SK-N-SH (cell line): ENCODE data around the gene CD160. TPM values are rescaled to one million over a fixed set of nuclear protein-coding genes. Genes with fewer than 3 reads are reported as not detected.
A peak's percentile ranks its signal among the peaks of the same experiment; 100 is the strongest.

Experiments used
- CTCF ChIA-PET: fragments of 300-600, 350-600 bp; formaldehyde crosslinking; extraction: SDS; loops from one replicate; lab custom pipeline; 2021; lab: Yijun Ruan, JAX
- POLR2A ChIA-PET: fragments of 350-600 bp; sonication (Branson Sonifier 250); formaldehyde crosslinking; extraction: SDS; loops from one replicate; lab custom pipeline; 2020; ENCODE audit warnings: antibody characterized with exemption, inconsistent platforms; lab: Yijun Ruan, JAX
- DNase-seq: peaks from one replicate; pipeline ENCODE4 v3.0.0; 2012
- H2AFZ ChIP-seq: fragments of 200-600 bp; sonication (generic); 2 replicates; pipeline ENCODE4 v1.8.1; 2016; ENCODE audit warnings: antibody characterized with exemption, mild to moderate bottlenecking, low read depth
- H3F3A ChIP-seq: fragments of 200-600 bp; sonication (generic); replicated peaks from 2 replicates; pipeline ENCODE3; 2016; ENCODE audit warnings: antibody characterized with exemption, mild to moderate bottlenecking; ENCODE audit not compliant: insufficient read depth
- H3K27ac ChIP-seq, 2 experiments: fragments of 200-500 bp in 1 of 2; fragments of 200-600 bp in 1 of 2; sonication (Bioruptor generic) in 1 of 2; sonication (generic), shearing (Covaris generic) in 1 of 2; 2 replicates each; pipeline versions ENCODE4 v1.5.1 to v1.6.1; 2014 to 2016; ENCODE audit warnings: low read depth in 2 of 2, inconsistent platforms in 1 of 2, low read length in 1 of 2, mild to moderate bottlenecking in 1 of 2, mixed read lengths in 1 of 2
- H3K27me3 ChIP-seq: fragments of 200-600 bp; sonication (generic), shearing (Covaris generic); 2 replicates; pipeline ENCODE4 v1.6.1; 2016; ENCODE audit warnings: mixed run types; ENCODE audit not compliant: insufficient read depth
- H3K36me3 ChIP-seq, 2 experiments: fragments of 200-500 bp in 1 of 2; fragments of 200-600 bp in 1 of 2; sonication (Bioruptor generic) in 1 of 2; sonication (generic) in 1 of 2; replicated peaks in 1 of 2; 2 replicates each; pipeline versions ENCODE3 to v1.5.1; 2014 to 2016; ENCODE audit warnings: low read length in 1 of 2, mild to moderate bottlenecking in 1 of 2; ENCODE audit not compliant: insufficient read depth in 2 of 2, control insufficient read depth in 1 of 2
- H3K4me1 ChIP-seq, 2 experiments: fragments of 200-500 bp in 1 of 2; fragments of 200-600 bp in 1 of 2; sonication (Bioruptor generic) in 1 of 2; sonication (generic), shearing (Covaris generic) in 1 of 2; 2 replicates each; pipeline versions ENCODE4 v1.5.1 to v1.6.1; 2014 to 2016; ENCODE audit warnings: low read depth in 1 of 2, low read length in 1 of 2, mixed run types in 1 of 2; ENCODE audit not compliant: insufficient read depth in 2 of 2, control insufficient read depth in 1 of 2
- H3K4me2 ChIP-seq: fragments of 200-600 bp; sonication (generic), shearing (Covaris generic); 2 replicates; pipeline ENCODE4 v1.6.1; 2017; ENCODE audit warnings: mixed run types
- H3K4me3 ChIP-seq, 2 experiments: fragments of 200-500 bp in 1 of 2; fragments of 200-600 bp in 1 of 2; sonication (Bioruptor generic) in 1 of 2; sonication (generic), shearing (Covaris generic) in 1 of 2; 2 replicates each; pipeline versions ENCODE4 v1.5.1 to v1.8.1; 2014 to 2016; ENCODE audit warnings: low read depth in 2 of 2, inconsistent platforms in 1 of 2, low read length in 1 of 2, mild to moderate bottlenecking in 1 of 2, mixed read lengths in 1 of 2, moderate library complexity in 1 of 2
- H3K79me2 ChIP-seq: fragments of 200-600 bp; sonication (generic); 2 replicates; pipeline ENCODE4 v1.8.1; 2017; ENCODE audit warnings: mild to moderate bottlenecking; ENCODE audit not compliant: insufficient read depth
- H3K9ac ChIP-seq: fragments of 200-600 bp; sonication (generic); 2 replicates; pipeline ENCODE4 v1.6.1; 2017; ENCODE audit warnings: mixed run types
- H3K9me2 ChIP-seq: fragments of 200-600 bp; sonication (generic); 2 replicates; pipeline ENCODE4 v1.6.1; 2017; ENCODE audit warnings: mixed run types
- H3K9me3 ChIP-seq: fragments of 200-600 bp; sonication (generic); 2 replicates; pipeline ENCODE4 v1.6.1; 2017; ENCODE audit warnings: mixed run types, mild to moderate bottlenecking, moderate library complexity
- H4K20me1 ChIP-seq: fragments of 200-600 bp; sonication (generic); 2 replicates; pipeline ENCODE4 v1.6.1; 2017; ENCODE audit warnings: mild to moderate bottlenecking, mixed run types; ENCODE audit not compliant: insufficient read depth
- EZH2phosphoT487 ChIP-seq: fragments of 200-600 bp; sonication (generic); IDR thresholded peaks from 2 replicates; pipeline ENCODE4 v1.6.1; 2017; ENCODE audit warnings: low read depth, mixed run types, mild to moderate bottlenecking, antibody characterized with exemption, moderate library complexity, borderline replicate concordance
- FOXJ3 ChIP-seq: sonication (generic); formaldehyde crosslinking; IDR thresholded peaks from 2 replicates; pipeline ENCODE4 v1.5.1; 2020; ENCODE audit warnings: mild to moderate bottlenecking, missing genetic modification reagents
- FOXM1 ChIP-seq: IDR thresholded peaks from 2 replicates; pipeline ENCODE4 v1.4.0; 2012; ENCODE audit warnings: low read depth, mild to moderate bottlenecking
- GABPA ChIP-seq: IDR thresholded peaks from 2 replicates; pipeline ENCODE4 v1.4.0; 2012; ENCODE audit warnings: low read depth, mild to moderate bottlenecking
- IRF3 ChIP-seq: fragments of 150-350 bp; IDR thresholded peaks from 2 replicates; pipeline ENCODE4 v1.6.1; 2016; ENCODE audit warnings: mild to moderate bottlenecking, low read depth, low read length
- JUND ChIP-seq: IDR thresholded peaks from 2 replicates; pipeline ENCODE4 v1.4.0; 2012
- MXI1 ChIP-seq: IDR thresholded peaks from 2 replicates; pipeline ENCODE4 v1.6.1; 2012; ENCODE audit warnings: mild to moderate bottlenecking, low read depth, low read length, improper control_type of control experiment
- NFIC ChIP-seq: IDR thresholded peaks from 2 replicates; pipeline ENCODE4 v1.4.0; 2012; ENCODE audit warnings: borderline replicate concordance
- NRF1 ChIP-seq: IDR thresholded peaks from 2 replicates; pipeline ENCODE4 v1.6.1; 2012; ENCODE audit warnings: low read depth, mild to moderate bottlenecking, low read length
- PBX3 ChIP-seq: IDR thresholded peaks from 2 replicates; pipeline ENCODE4; 2012
- REST ChIP-seq: IDR thresholded peaks from 2 replicates; pipeline ENCODE4 v1.6.1; 2012; ENCODE audit warnings: mild to moderate bottlenecking, low read depth, low read length, moderate library complexity
- RFX5 ChIP-seq: IDR thresholded peaks from 2 replicates; pipeline ENCODE4 v1.6.1; 2012; ENCODE audit warnings: mild to moderate bottlenecking, improper control_type of control experiment, low read length
- SIN3A ChIP-seq: IDR thresholded peaks from 2 replicates; pipeline ENCODE4 v1.6.1; 2012; ENCODE audit warnings: low read depth, mild to moderate bottlenecking, low read length, moderate library complexity, borderline replicate concordance
- USF2 ChIP-seq: fragments of 150-350 bp; IDR thresholded peaks from 2 replicates; pipeline ENCODE4 v1.6.1; 2017; ENCODE audit warnings: antibody characterized with exemption, low read length, low read depth, borderline replicate concordance
- YY1 ChIP-seq: IDR thresholded peaks from 2 replicates; pipeline ENCODE4 v1.4.0; 2012; ENCODE audit warnings: low read depth, mild to moderate bottlenecking
- ZBTB33 ChIP-seq: IDR thresholded peaks from 2 replicates; pipeline ENCODE4 v1.4.0; 2012; ENCODE audit warnings: low read depth, borderline replicate concordance
- WGBS: methylation state at CpG from one replicate; pipeline ENCODE4 v1.1.6; 2017; ENCODE audit warnings: low lambda C conversion rate; 5-methylcytosine and 5-hydroxymethylcytosine counted together
- polyA plus RNA-seq, 3 experiments: library from polyadenylated mRNA; depleted of rRNA; stranded (reverse); fragments of >200 nt; gene quantifications; 2 replicates each; pipeline ENCODE4 v1.2.3, GENCODE V29; 2012

The CD160 gene
- polyA plus RNA-seq, 1 of the 3 experiments (the other 2 are of a cell fraction), result not detected

GRCh38 chr1:145706086-145706664 lies 13.1 kb upstream of the CD160 start:
- 71% methylated on average over 2 of the region's 2 CpGs for WGBS
- no peaks in the 10 kb centered on the region for H3F3A ChIP-seq
- peaks cover 0 to 16% of the 10 kb centered on the region in 2 experiments; a peak in 1 of 4 replicates for H3K4me1 ChIP-seq
- no peak overlapping the region for H3K4me3 ChIP-seq
- no peak for DNase-seq
- no peak overlapping the region for H3K27ac ChIP-seq
- H3K9ac ChIP-seq, result no peak overlapping the region
- no peaks in the 10 kb centered on the region for H3K36me3 ChIP-seq
- TF ChIP-seq IRF3 (no peak), USF2 (no peak), NFIC (no peak), GABPA (no peak), MXI1 (no peak), PBX3 (no peak), NRF1 (no peak), FOXJ3 (no peak), FOXM1 (no peak)
- H3K27me3 ChIP-seq, result no peaks in the 10 kb centered on the region
- H3K9me2 ChIP-seq, result no peaks in the 10 kb centered on the region
- no peak overlapping the region for H2AFZ ChIP-seq
- CTCF ChIA-PET, result interaction anchor here (0.7 to 7.9 kb wide), 2 partner anchors 11 to 15 kb away, joined by 3 to 70 read pairs; partner anchors contain the start of gene CD160
- H4K20me1 ChIP-seq, result no peaks in the 10 kb centered on the region
- no peaks in the 10 kb centered on the region for H3K79me2 ChIP-seq
- H3K4me2 ChIP-seq, result no peak overlapping the region
- POLR2A ChIA-PET, result no interaction called here
- H3K9me3 ChIP-seq, result no peaks in the 10 kb centered on the region

GRCh38 chr1:145707183-145707867 lies 12.0 kb upstream of the CD160 start, which contains the start of gene PDZK1:
TSS of gene PDZK1 (minus strand) at chr1:145707368. CDS start at chr1:145688021, 19,347 bp downstream.
- H3F3A ChIP-seq, result no peaks in the 10 kb centered on the region
- no peak within 1 kb of the TSS for H3K9ac ChIP-seq
- WGBS, result 88% methylated on average over 7 of the region's 9 CpGs
- ChIA-PET CTCF (interaction anchor here (7.9 kb wide), 1 partner anchor 14 kb away, joined by 70 read pairs; the partner anchor contains the start of gene CD160), POLR2A (no interaction called here)
- peaks cover 0 to 16% of the 10 kb centered on the region in 2 experiments; a peak in 1 of 4 replicates for H3K4me1 ChIP-seq
- H3K9me3 ChIP-seq, result no peaks in the 10 kb centered on the region
- no peaks in the 10 kb centered on the region for H3K27me3 ChIP-seq
- H3K27ac ChIP-seq, result peak within 1 kb of the TSS in 1 of 2 experiments; percentile 19; a peak in 2 of 4 replicates
- H3K36me3 ChIP-seq, result no peaks in the 10 kb centered on the region
- no peak within 1 kb of the TSS for H2AFZ ChIP-seq
- H3K79me2 ChIP-seq, result no peaks in the 10 kb centered on the region
- peak; percentile 21 for DNase-seq
- H3K4me2 ChIP-seq, result no peak within 1 kb of the TSS
- no peaks in the 10 kb centered on the region for H3K9me2 ChIP-seq
- H3K4me3 ChIP-seq, result no peak within 1 kb of the TSS
- H4K20me1 ChIP-seq, result no peaks in the 10 kb centered on the region
- TF ChIP-seq REST, result no peak
- no peak for TF ChIP-seq SIN3A
- TF ChIP-seq YY1, result no peak
- TF ChIP-seq FOXM1, result no peak
- TF ChIP-seq NFIC, result no peak
- no peak for TF ChIP-seq EZH2phosphoT487
- TF ChIP-seq JUND, result no peak
- TF ChIP-seq ZBTB33, result no peak
- no peak for TF ChIP-seq RFX5
